Chondrocyte (in vitro differentiated cells): ENCODE results near the gene CARHSP1. TPM values are rescaled to one million over a fixed set of nuclear protein-coding genes. Genes with fewer than 3 reads are reported as not detected.

Source experiments
- DNase-seq: peaks from one replicate; pipeline ENCODE4 v3.0.0; 2021; ENCODE audit warnings: mixed read lengths, low spot score
- H3K27ac Mint-ChIP-seq: one replicate; pipeline ENCODE4 v1.8.0; 2021; ENCODE audit warnings: mild to moderate bottlenecking, moderate library complexity, mixed read lengths; ENCODE audit not compliant: unreplicated experiment
- H3K27me3 Mint-ChIP-seq: 2 replicates; pipeline ENCODE4 v1.8.0; 2021; ENCODE audit warnings: low read depth, mixed read lengths
- H3K36me3 Mint-ChIP-seq: 2 replicates; pipeline ENCODE4 v1.8.0; 2021; ENCODE audit warnings: low read depth, mixed read lengths
- H3K4me1 Mint-ChIP-seq: 2 replicates; pipeline ENCODE4 v1.8.0; 2021; ENCODE audit warnings: low read depth, mild to moderate bottlenecking, mixed read lengths
- H3K4me3 Mint-ChIP-seq: one replicate; pipeline ENCODE4 v1.8.0; 2021; ENCODE audit warnings: mild to moderate bottlenecking, moderate library complexity, mixed read lengths; ENCODE audit not compliant: unreplicated experiment
- H3K9me3 Mint-ChIP-seq: 2 replicates; pipeline ENCODE4 v1.8.0; 2021; ENCODE audit warnings: low read depth, mixed read lengths
- CTCF ChIP-seq: fragments of 200-600 bp; sonication (generic); IDR thresholded peaks from 2 replicates; pipeline ENCODE4 v1.5.0; 2021; ENCODE audit warnings: antibody characterized with exemption, mild to moderate bottlenecking, moderate library complexity
- total RNA-seq: library from RNA; stranded (reverse); gene quantifications from 3 replicates; pipeline ENCODE4 v1.2.1, GENCODE V29; 2021

Gene CARHSP1
- total RNA-seq, 1 donor from 2014 or later, result 57.4 TPM

GRCh38 chr16:8912793-8913192, 44.0 kb upstream of the CARHSP1 start:
- H3K36me3 Mint-ChIP-seq, result peaks cover 41% of the 10 kb centered on the region
- DNase-seq, result no peak
- no peak overlapping the region for H3K27ac Mint-ChIP-seq
- TF ChIP-seq CTCF, result no peak
- no peaks in the 10 kb centered on the region for H3K9me3 Mint-ChIP-seq
- no peaks in the 10 kb centered on the region for H3K27me3 Mint-ChIP-seq
- peaks cover 12% of the 10 kb centered on the region for H3K4me1 Mint-ChIP-seq
- no peak overlapping the region for H3K4me3 Mint-ChIP-seq

- H3K4me3 Mint-ChIP-seq, result no peak overlapping the region
- DNase-seq, result no peak
- no peak for TF ChIP-seq CTCF
- H3K27ac Mint-ChIP-seq, result peak overlapping the region; percentile 5
- H3K36me3 Mint-ChIP-seq, result peaks cover 34% of the 10 kb centered on the region
- H3K9me3 Mint-ChIP-seq, result no peaks in the 10 kb centered on the region
- H3K27me3 Mint-ChIP-seq, result no peaks in the 10 kb centered on the region
- peaks cover 23% of the 10 kb centered on the region for H3K4me1 Mint-ChIP-seq
These were observed 42.0 kb upstream of the CARHSP1 start for GRCh38 chr16:8910811-8911210.

- no peak for TF ChIP-seq CTCF
- Mint-ChIP-seq H3K4me1 (peaks cover 15% of the 10 kb centered on the region), H3K36me3 (peaks cover 31% of the 10 kb centered on the region), H3K9me3 (no peaks in the 10 kb centered on the region), H3K27ac (peak overlapping the region; percentile 34), H3K4me3 (no peak overlapping the region), H3K27me3 (no peaks in the 10 kb centered on the region)
- no peak for DNase-seq
These were observed 40.1 kb upstream of the CARHSP1 start for GRCh38 chr16:8908810-8909468.

- DNase-seq, result no peak
- Mint-ChIP-seq H3K36me3 (peaks cover 33% of the 10 kb centered on the region), H3K27me3 (no peaks in the 10 kb centered on the region), H3K4me1 (peaks cover 15% of the 10 kb centered on the region), H3K9me3 (no peaks in the 10 kb centered on the region), H3K4me3 (no peak overlapping the region), H3K27ac (peak overlapping the region; percentile 65)
- TF ChIP-seq CTCF, result no peak
These were observed 38.3 kb upstream of the CARHSP1 start for GRCh38 chr16:8907096-8907495.

- Mint-ChIP-seq H3K36me3 (peaks cover 35% of the 10 kb centered on the region), H3K27me3 (no peaks in the 10 kb centered on the region), H3K27ac (peak overlapping the region; percentile 23), H3K4me3 (no peak overlapping the region), H3K9me3 (no peaks in the 10 kb centered on the region), H3K4me1 (peaks cover 11% of the 10 kb centered on the region)
- TF ChIP-seq CTCF, result no peak
- peak; percentile 49 for DNase-seq
These were observed 37.2 kb upstream of the CARHSP1 start for GRCh38 chr16:8905795-8906591.
